ENCODE results near the gene COTL1.

Gene COTL1

GRCh38 chr16:84555418-84556196, 62.3 kb downstream of the COTL1 start:
- in situ Hi-C loops (cut with HindIII; ENCODE audit: low sequenced_read_pairs), result no loop called here

- in situ Hi-C loops (cut with HindIII; ENCODE audit: low sequenced_read_pairs), result no loop called here
These were observed 63.1 kb downstream of the COTL1 start for GRCh38 chr16:84554627-84555328.

- in situ Hi-C loops (cut with HindIII; ENCODE audit: low sequenced_read_pairs), result no loop called here
These were observed 63.9 kb downstream of the COTL1 start for GRCh38 chr16:84553873-84554399.

GRCh38 chr16:84552135-84552534, 65.7 kb downstream of the COTL1 start:
- in situ Hi-C loops (cut with HindIII; ENCODE audit: low sequenced_read_pairs), result no loop called here

- in situ Hi-C loops (cut with HindIII; ENCODE audit: low sequenced_read_pairs), result no loop called here
These were observed 67.8 kb downstream of the COTL1 start for GRCh38 chr16:84550096-84550495.

GRCh38 chr16:84548971-84549844, 68.7 kb downstream of the COTL1 start:
- in situ Hi-C loops (cut with HindIII; ENCODE audit: low sequenced_read_pairs), result no loop called here

- in situ Hi-C loops (cut with HindIII; ENCODE audit: low sequenced_read_pairs), result no loop called here
These were observed 69.4 kb downstream of the COTL1 start for GRCh38 chr16:84548508-84548907.

GRCh38 chr16:84547546-84548061, 70.3 kb downstream of the COTL1 start:
- in situ Hi-C loops (cut with HindIII; ENCODE audit: low sequenced_read_pairs), result no loop called here

- in situ Hi-C loops (cut with HindIII; ENCODE audit: low sequenced_read_pairs), result no loop called here
These were observed 71.0 kb downstream of the COTL1 start for GRCh38 chr16:84546669-84547545.

GRCh38 chr16:84545114-84545737, 72.7 kb downstream of the COTL1 start:
- in situ Hi-C loops (cut with HindIII; ENCODE audit: low sequenced_read_pairs), result no loop called here

- in situ Hi-C loops (cut with HindIII; ENCODE audit: low sequenced_read_pairs), result no loop called here
These were observed 73.7 kb downstream of the COTL1 start for GRCh38 chr16:84544031-84544773.

- in situ Hi-C loops (cut with HindIII; ENCODE audit: low sequenced_read_pairs), result no loop called here
These were observed 74.6 kb downstream of the COTL1 start for GRCh38 chr16:84543253-84543652.

GRCh38 chr16:84541999-84542817, 75.7 kb downstream of the COTL1 start:
- in situ Hi-C loops (cut with HindIII; ENCODE audit: low sequenced_read_pairs), result no loop called here

GRCh38 chr16:84540194-84540593, 77.7 kb downstream of the COTL1 start:
- in situ Hi-C loops (cut with HindIII; ENCODE audit: low sequenced_read_pairs), result no loop called here

GRCh38 chr16:84538222-84538840, 79.5 kb downstream of the COTL1 start:
- in situ Hi-C loops (cut with HindIII; ENCODE audit: low sequenced_read_pairs), result no loop called here

- in situ Hi-C loops (cut with HindIII; ENCODE audit: low sequenced_read_pairs), result no loop called here
These were observed 80.3 kb downstream of the COTL1 start for GRCh38 chr16:84537491-84538151.

GRCh38 chr16:84535851-84536250, 82.0 kb downstream of the COTL1 start:
- in situ Hi-C loops (cut with HindIII; ENCODE audit: low sequenced_read_pairs), result no loop called here
